Fibroblast of lung (primary cell): Measurements from ENCODE around the gene ZNF763. TPM values are rescaled to one million over a fixed set of nuclear protein-coding genes. Genes with fewer than 3 reads are reported as not detected.
A peak's percentile ranks its signal among the peaks of the same experiment; 100 is the strongest.

Experiments used
- DNase-seq, 2 donors: peaks; one replicate each; pipeline versions ENCODE4 v3.0.0 to v3.0.0-alpha.2; 2010; ENCODE audit warnings: low read depth in 2 of 2
- H2AFZ ChIP-seq: 2 replicates; pipeline ENCODE4 v1.5.1; 2012; ENCODE audit warnings: low read length, control low read depth, inconsistent platforms
- H3K27ac ChIP-seq: 2 replicates; pipeline ENCODE4 v1.5.1; 2011; ENCODE audit warnings: low read length, control low read depth; ENCODE audit not compliant: insufficient read depth
- H3K27me3 ChIP-seq: 2 replicates; pipeline ENCODE4 v1.5.1; 2011; ENCODE audit warnings: mild to moderate bottlenecking, low read length; ENCODE audit not compliant: control insufficient read depth, insufficient read depth
- H3K36me3 ChIP-seq: 2 replicates; pipeline ENCODE4 v1.5.1; 2011; ENCODE audit warnings: low read length; ENCODE audit not compliant: control insufficient read depth, insufficient read depth
- H3K4me1 ChIP-seq: 2 replicates; pipeline ENCODE4 v1.5.1; 2011; ENCODE audit warnings: low read length; ENCODE audit not compliant: control insufficient read depth, insufficient read depth; ENCODE audit errors: extremely low read depth
- H3K4me2 ChIP-seq: 2 replicates; pipeline ENCODE4 v1.5.1; 2011; ENCODE audit warnings: low read length, control low read depth; ENCODE audit not compliant: insufficient read depth; ENCODE audit errors: extremely low read depth
- H3K4me3 ChIP-seq, 4 experiments: fragments of 200-600 bp in 1 of 4; sonication (generic) in 1 of 4; replicated peaks in 1 of 4; 2 replicates each; pipeline ENCODE4 v1.5.1; 2011 to 2016; ENCODE audit warnings: low read length in 4 of 4, low read depth in 3 of 4, mild to moderate bottlenecking in 3 of 4, control low read depth in 2 of 4, inconsistent platforms in 1 of 4, mixed read lengths in 1 of 4; ENCODE audit not compliant: insufficient read depth in 1 of 4; ENCODE audit errors: control extremely low read depth in 1 of 4
- H3K79me2 ChIP-seq: 2 replicates; pipeline ENCODE4 v1.5.1; 2012; ENCODE audit warnings: mild to moderate bottlenecking, low read length, inconsistent platforms; ENCODE audit not compliant: control insufficient read depth, insufficient read depth
- H3K9ac ChIP-seq: 2 replicates; pipeline ENCODE4 v1.5.1; 2011; ENCODE audit warnings: mild to moderate bottlenecking, low read length, control low read depth; ENCODE audit not compliant: insufficient read depth
- H3K9me3 ChIP-seq: 2 replicates; pipeline ENCODE4 v1.5.1; 2012; ENCODE audit warnings: low read depth, low read length; ENCODE audit not compliant: control insufficient read depth, insufficient read depth
- H4K20me1 ChIP-seq: 2 replicates; pipeline ENCODE4 v1.5.1; 2011; ENCODE audit warnings: low read length; ENCODE audit not compliant: control insufficient read depth, insufficient read depth; ENCODE audit errors: extremely low read depth
- EZH2 ChIP-seq: IDR thresholded peaks from 2 replicates; pipeline ENCODE4 v1.5.1; 2012; ENCODE audit warnings: low read length, control low read depth, mild to moderate bottlenecking; ENCODE audit errors: missing control alignments
- polyA plus RNA-seq, 2 donors: library from polyadenylated mRNA; depleted of rRNA in 1 of 2; stranded (reverse) in 1 of 2; unstranded in 1 of 2; fragments of >200 nt; gene quantifications; 2 replicates each; pipeline ENCODE4 v1.2.1, GENCODE V29; 2011 to 2012; ENCODE audit warnings: missing spikeins in 1 of 2
- total RNA-seq: library from RNA; depleted of rRNA; stranded (reverse); fragments of >200 nt; gene quantifications from 2 replicates; pipeline ENCODE4 v1.2.1, GENCODE V29; 2014
- TF ChIP-seq, protein P1 (sequence below), 2 donors: IDR thresholded peaks in 1 of 2; conservative IDR thresholded peaks in 1 of 2; 1 replicate in 1 of 2; 2 replicates in 1 of 2; pipeline ENCODE4 v1.5.1; 2011 to 2012; ENCODE audit warnings: low read length in 2 of 2, control low read depth in 1 of 2, inconsistent platforms in 1 of 2, low read depth in 1 of 2, mild to moderate bottlenecking in 1 of 2

The ZNF763 gene
- total and polyA plus RNA-seq, 2 donors (not counting 1 experiment from before 2014, with no cell fraction given): 0.94 to 2.5 TPM

DNA sequence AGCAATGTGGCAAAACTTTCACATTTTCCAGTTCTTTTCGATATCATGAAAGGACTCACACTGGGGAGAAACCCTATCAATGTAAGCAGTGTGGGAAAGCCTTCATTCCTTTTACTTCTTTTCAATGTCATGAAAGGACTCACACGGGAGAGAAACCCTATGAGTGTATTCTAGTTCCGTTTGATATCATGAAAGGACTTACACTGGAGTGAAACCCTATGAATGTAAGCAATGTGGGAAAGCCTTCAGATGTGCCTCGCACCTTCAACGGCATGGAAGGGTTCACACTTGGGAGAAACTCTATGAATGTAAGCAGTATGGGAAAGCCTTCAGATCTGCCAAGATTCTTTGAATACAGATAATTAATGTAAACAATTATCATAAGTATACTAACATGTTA lies 14.5 kb upstream of the ZNF763 start:
- no peak for DNase-seq
- Histone ChIP-seq H2AFZ (no peak overlapping the region), H4K20me1 (no peaks in the 10 kb centered on the region), H3K27me3 (no peaks in the 10 kb centered on the region), H3K27ac (no peak overlapping the region), H3K4me2 (no peak overlapping the region), H3K79me2 (no peaks in the 10 kb centered on the region), H3K9ac (no peak overlapping the region), H3K9me3 (peaks cover 20% of the 10 kb centered on the region), H3K36me3 (peaks cover 5% of the 10 kb centered on the region), H3K4me3 (no peak overlapping the region), H3K4me1 (no peaks in the 10 kb centered on the region)
- TF ChIP-seq, protein P1, sequence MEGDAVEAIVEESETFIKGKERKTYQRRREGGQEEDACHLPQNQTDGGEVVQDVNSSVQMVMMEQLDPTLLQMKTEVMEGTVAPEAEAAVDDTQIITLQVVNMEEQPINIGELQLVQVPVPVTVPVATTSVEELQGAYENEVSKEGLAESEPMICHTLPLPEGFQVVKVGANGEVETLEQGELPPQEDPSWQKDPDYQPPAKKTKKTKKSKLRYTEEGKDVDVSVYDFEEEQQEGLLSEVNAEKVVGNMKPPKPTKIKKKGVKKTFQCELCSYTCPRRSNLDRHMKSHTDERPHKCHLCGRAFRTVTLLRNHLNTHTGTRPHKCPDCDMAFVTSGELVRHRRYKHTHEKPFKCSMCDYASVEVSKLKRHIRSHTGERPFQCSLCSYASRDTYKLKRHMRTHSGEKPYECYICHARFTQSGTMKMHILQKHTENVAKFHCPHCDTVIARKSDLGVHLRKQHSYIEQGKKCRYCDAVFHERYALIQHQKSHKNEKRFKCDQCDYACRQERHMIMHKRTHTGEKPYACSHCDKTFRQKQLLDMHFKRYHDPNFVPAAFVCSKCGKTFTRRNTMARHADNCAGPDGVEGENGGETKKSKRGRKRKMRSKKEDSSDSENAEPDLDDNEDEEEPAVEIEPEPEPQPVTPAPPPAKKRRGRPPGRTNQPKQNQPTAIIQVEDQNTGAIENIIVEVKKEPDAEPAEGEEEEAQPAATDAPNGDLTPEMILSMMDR (conservative IDR thresholded peaks at IDR 0.05 in 1 of 2, IDR thresholded peaks at IDR 0.05 in 1 of 2; ENCODE audit: low read depth in 1 of 2, low read length in 2 of 2): no peak

DNA sequence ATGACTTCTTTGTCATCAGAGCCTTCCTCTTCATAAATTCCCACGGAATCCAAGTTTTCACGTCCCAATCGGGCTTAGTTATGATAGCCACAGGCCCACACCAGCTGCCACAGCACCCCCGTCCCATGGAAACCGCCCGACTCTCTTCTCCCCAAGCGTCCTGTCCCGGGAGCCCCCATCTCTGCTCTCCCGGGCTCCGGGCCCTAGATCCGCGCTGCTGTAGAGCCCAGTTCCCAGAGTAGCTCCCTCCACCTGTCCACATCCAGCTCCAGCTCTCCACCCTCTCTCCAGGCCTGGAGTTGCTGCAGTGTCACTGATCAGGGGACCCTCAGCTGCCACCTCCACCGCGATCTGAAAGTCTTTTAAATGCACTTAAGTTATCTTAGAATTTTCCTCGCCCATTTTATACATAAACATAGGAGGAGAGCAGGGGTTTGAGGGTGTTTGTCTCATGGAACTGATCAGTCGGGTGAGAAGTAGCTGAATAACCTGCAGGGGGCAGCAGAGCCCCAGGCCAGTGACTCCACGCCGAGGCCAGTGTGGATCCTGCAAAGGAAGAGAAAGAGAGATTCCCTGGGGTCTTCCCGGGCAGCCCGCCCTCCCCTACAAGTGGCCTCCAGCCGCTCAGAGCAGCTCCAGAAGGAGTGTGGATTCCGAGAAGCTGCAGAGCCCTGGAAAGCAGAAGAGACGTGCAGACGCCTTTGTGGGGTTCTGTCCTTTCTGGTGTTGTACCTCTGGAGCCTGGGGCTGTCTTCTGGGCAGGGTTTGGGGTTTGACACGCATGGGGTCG lies 1.1 kb upstream of the ZNF763 start:
- DNase-seq: peak; percentile 26 to 66
- Histone ChIP-seq H3K27ac (no peak overlapping the region), H3K9me3 (no peaks in the 10 kb centered on the region), H3K4me1 (peaks cover 2% of the 10 kb centered on the region), H3K4me3 (no peak overlapping the region), H3K9ac (no peak overlapping the region), H3K79me2 (no peaks in the 10 kb centered on the region), H3K36me3 (no peaks in the 10 kb centered on the region), H3K27me3 (no peaks in the 10 kb centered on the region), H3K4me2 (no peak overlapping the region), H4K20me1 (no peaks in the 10 kb centered on the region), H2AFZ (no peak overlapping the region)
- TF ChIP-seq, protein P1 (conservative IDR thresholded peaks at IDR 0.05 in 1 of 2, IDR thresholded peaks at IDR 0.05 in 1 of 2; ENCODE audit: low read depth in 1 of 2, low read length in 2 of 2): peak; percentile 72 to 84
- TF ChIP-seq EZH2: no peak

DNA sequence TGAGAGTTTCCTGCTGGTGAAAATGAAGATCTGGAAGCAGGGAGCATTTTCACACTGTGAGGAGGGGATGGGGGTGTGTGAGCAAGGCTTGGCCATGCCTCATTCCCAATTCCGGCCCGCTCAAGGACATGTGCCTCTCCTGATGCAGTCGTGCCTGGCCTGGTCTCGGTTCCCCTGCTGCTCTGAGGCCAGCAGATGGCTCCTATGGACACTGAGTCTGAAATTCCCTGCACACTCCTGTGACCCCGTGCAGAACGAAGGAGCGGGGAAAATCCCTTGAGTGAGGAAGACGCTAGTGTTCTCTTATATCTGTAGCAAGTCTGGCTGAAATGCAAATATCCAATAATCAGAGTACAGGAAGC lies 363 bp upstream of the ZNF763 start:
- peak overlapping the region; percentile 83 for H2AFZ ChIP-seq
- no peak overlapping the region for H3K27ac ChIP-seq

More for the DNA sequence above, 363 bp upstream of the ZNF763 start:
- peaks cover 2% of the 10 kb centered on the region for H3K4me1 ChIP-seq
- no peaks in the 10 kb centered on the region for H4K20me1 ChIP-seq
- H3K4me3 ChIP-seq: peak overlapping the region in 2 of 4 experiments; percentile 82 to 90
- H3K9ac ChIP-seq: no peak overlapping the region
- no peak for DNase-seq
- no peaks in the 10 kb centered on the region for H3K79me2 ChIP-seq
- H3K27me3 ChIP-seq: no peaks in the 10 kb centered on the region
- no peak for TF ChIP-seq EZH2
- TF ChIP-seq, protein P1 (conservative IDR thresholded peaks at IDR 0.05 in 1 of 2, IDR thresholded peaks at IDR 0.05 in 1 of 2; ENCODE audit: low read depth in 1 of 2, low read length in 2 of 2): peak; percentile 23 to 36
- H3K9me3 ChIP-seq: no peaks in the 10 kb centered on the region
- peak overlapping the region; percentile 80 for H3K4me2 ChIP-seq
- no peaks in the 10 kb centered on the region for H3K36me3 ChIP-seq
